Epithelial cell of proximal tubule (primary cell): Measurements from ENCODE around the gene SENP1. TPM values are rescaled to one million over a fixed set of nuclear protein-coding genes. Genes with fewer than 3 reads are reported as not detected.

ENCODE experiments used
- DNase-seq: peaks from one replicate; pipeline ENCODE4 v3.0.0-alpha.2; 2011; ENCODE audit warnings: low read depth
- H3K4me3 ChIP-seq: 2 replicates; pipeline ENCODE4 v1.5.1; 2011; ENCODE audit warnings: low read depth, mild to moderate bottlenecking, low read length
- CTCF ChIP-seq: conservative IDR thresholded peaks from 2 replicates; pipeline ENCODE4 v1.5.1; 2012; ENCODE audit warnings: low read depth, mild to moderate bottlenecking, low read length
- total RNA-seq: library from RNA; depleted of rRNA; stranded (reverse); fragments of >200 nt; gene quantifications from 2 replicates; pipeline ENCODE4 v1.2.3, GENCODE V29; 2015

Gene SENP1
- total RNA-seq, 1 donor from 2014 or later: 10.3 TPM

GRCh38 chr12:48021485-48022179, 84.2 kb downstream of the SENP1 start:
- no peak for DNase-seq

GRCh38 chr12:48019639-48020265, 86.1 kb downstream of the SENP1 start:
- no peak for DNase-seq
- TF ChIP-seq CTCF: no peak
- no peak overlapping the region for H3K4me3 ChIP-seq

More at GRCh38 chr12:48021485-48022179, 84.2 kb downstream of the SENP1 start:
- H3K4me3 ChIP-seq: no peak overlapping the region
- TF ChIP-seq CTCF: no peak

GRCh38 chr12:48018618-48018995, 87.3 kb downstream of the SENP1 start:
- H3K4me3 ChIP-seq: no peak overlapping the region
- DNase-seq: no peak
- TF ChIP-seq CTCF: no peak

- no peak for TF ChIP-seq CTCF
- H3K4me3 ChIP-seq: no peak overlapping the region
- DNase-seq: no peak
Observed at GRCh38 chr12:48017921-48018617, 87.8 kb downstream of the SENP1 start.

GRCh38 chr12:48017496-48017895, 88.4 kb downstream of the SENP1 start:
- no peak for DNase-seq
- H3K4me3 ChIP-seq: no peak overlapping the region
- no peak for TF ChIP-seq CTCF

GRCh38 chr12:48016373-48017020, 89.4 kb downstream of the SENP1 start:
- H3K4me3 ChIP-seq: no peak overlapping the region
- no peak for DNase-seq
- no peak for TF ChIP-seq CTCF
